GM23338 (cell line): ENCODE data around the gene RTP5.

Experiments
- CREB1 ChIP-seq: fragments of 250-450 bp; sonication (Bioruptor Pico); IDR thresholded peaks from 2 replicates; pipeline ENCODE4 v1.5.0; 2020; ENCODE audit warnings: low read depth, mild to moderate bottlenecking, moderate library complexity
- CTCF ChIP-seq, 2 experiments: fragments of 200-600 bp in 1 of 2; sonication (generic) in 1 of 2; conservative IDR thresholded peaks; 2 replicates each; pipeline versions ENCODE4 v1.5.1 to v1.6.1; 2016 to 2017; ENCODE audit warnings: antibody characterized with exemption in 2 of 2, low read depth in 2 of 2, mild to moderate bottlenecking in 2 of 2, moderate library complexity in 1 of 2
- EZH2 ChIP-seq: fragments of 200-600 bp; sonication (generic); IDR thresholded peaks from one replicate; pipeline ENCODE4 v1.8.0; 2017; ENCODE audit warnings: antibody characterized with exemption, mild to moderate bottlenecking, low read depth; ENCODE audit not compliant: unreplicated experiment
- POLR2AphosphoS5 ChIP-seq: IDR thresholded peaks from 2 replicates; pipeline ENCODE4 v1.6.1; 2016; ENCODE audit warnings: antibody characterized with exemption, low read depth
- REST ChIP-seq: IDR thresholded peaks from one replicate; pipeline ENCODE4 v1.6.1; 2018; ENCODE audit warnings: antibody characterized with exemption; ENCODE audit not compliant: unreplicated experiment
- ZNF114 ChIP-seq: fragments of 250-450 bp; sonication (Bioruptor Pico); IDR thresholded peaks from 2 replicates; pipeline ENCODE4 v1.5.0; 2020; ENCODE audit warnings: mild to moderate bottlenecking, moderate library complexity

GRCh38 chr2:241834527-241835210 lies 34.9 kb upstream of the RTP5 start:
- TF ChIP-seq EZH2: no peak
- TF ChIP-seq POLR2AphosphoS5: no peak
- TF ChIP-seq CTCF (conservative IDR thresholded peaks at IDR 0.05; ENCODE audit: low read depth in 2 of 2): no peak
- no peak for TF ChIP-seq REST
- TF ChIP-seq ZNF114 (CRISPR knock-in tag): no peak
- TF ChIP-seq CREB1: no peak
